GM20000 (cell line): ENCODE results near the gene TFF2.

ENCODE experiments used
- DNase-seq: peaks from one replicate; pipeline ENCODE4 v3.0.0; 2012; ENCODE audit warnings: low spot score
- CTCF ChIP-seq: IDR thresholded peaks from 2 replicates; pipeline ENCODE4 v1.5.1; 2012; ENCODE audit warnings: mild to moderate bottlenecking, control low read depth; ENCODE audit errors: extremely low read depth, missing control alignments

Gene TFF2

GRCh38 chr21:42324896-42325295 is 25.9 kb downstream of the TFF2 start:
- no peak for TF ChIP-seq CTCF

GRCh38 chr21:42321845-42322244 is 28.9 kb downstream of the TFF2 start:
- DNase-seq = no peak

More at GRCh38 chr21:42324896-42325295, 25.9 kb downstream of the TFF2 start:
- DNase-seq = no peak

GRCh38 chr21:42321231-42321630 is 29.6 kb downstream of the TFF2 start:
- no peak for DNase-seq
- TF ChIP-seq CTCF = no peak

More at GRCh38 chr21:42321845-42322244, 28.9 kb downstream of the TFF2 start:
- no peak for TF ChIP-seq CTCF

GRCh38 chr21:42320791-42321190 is 30.0 kb downstream of the TFF2 start:
- no peak for TF ChIP-seq CTCF
- no peak for DNase-seq

GRCh38 chr21:42319851-42320572 is 30.8 kb downstream of the TFF2 start:
- no peak for DNase-seq
- TF ChIP-seq CTCF = no peak

GRCh38 chr21:42319376-42319775 is 31.4 kb downstream of the TFF2 start:
- peak; percentile 56 for DNase-seq
- TF ChIP-seq CTCF = no peak

- no peak for TF ChIP-seq CTCF
- DNase-seq = no peak
Measured at GRCh38 chr21:42317826-42318746, 32.7 kb downstream of the TFF2 start.
